ENCODE data around the gene TPX2.

Gene TPX2

DNA sequence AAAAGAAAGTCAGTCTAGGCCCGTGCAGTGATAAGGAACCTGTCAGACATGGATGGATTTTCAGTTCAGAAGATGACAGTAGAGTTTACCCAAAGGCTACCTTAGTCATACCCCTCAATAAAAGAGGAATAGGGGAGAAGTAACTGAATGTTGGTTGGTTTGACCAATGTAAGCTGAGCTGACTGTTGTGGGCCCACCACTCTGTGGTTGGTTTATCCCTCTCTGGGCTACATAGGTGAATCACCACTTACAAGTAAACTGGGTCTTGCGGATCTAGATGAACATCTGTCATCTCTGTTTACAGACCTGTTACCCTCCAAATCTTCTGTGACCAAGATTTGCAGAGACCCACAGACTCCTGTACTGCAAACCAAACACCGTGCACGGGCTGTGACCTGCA lies 42.9 kb downstream of the TPX2 start:
- Histone ChIP-seq H4K20me1 (ENCODE audit: low read depth, low read length) (no peaks in the 10 kb centered on the region), H3K9me3 (ENCODE audit: insufficient read depth, low read length) (no peaks in the 10 kb centered on the region), H3K27me3 (ENCODE audit: low read length) (no peaks in the 10 kb centered on the region), H3K36me3 (ENCODE audit: low read length) (peaks cover 57% of the 10 kb centered on the region), H3K4me3 (ENCODE audit: insufficient read depth, low read length, poor library complexity, severe bottlenecking) (no peak overlapping the region), H2AFZ (ENCODE audit: low read depth, low read length, severe bottlenecking) (no peak overlapping the region), H3K79me2 (ENCODE audit: insufficient read depth, low read length) (no peaks in the 10 kb centered on the region; the same call in 1 of the 2 replicates), H3F3A (ENCODE audit: insufficient read depth) (no peaks in the 10 kb centered on the region), H3K4me2 (ENCODE audit: low read depth, low read length, poor library complexity, severe bottlenecking) (no peak overlapping the region), H3K9ac (ENCODE audit: low read length) (no peak overlapping the region), H3K9me2 (replicated peaks; ENCODE audit: insufficient read depth, low read length) (no peaks in the 10 kb centered on the region), H3K27ac (ENCODE audit: low read depth, low read length) (no peak overlapping the region)
- TF ChIP-seq EZH2phosphoT487 (conservative IDR thresholded peaks at IDR 0.05; ENCODE audit: low read length), result no peak
- TF ChIP-seq, protein P1, sequence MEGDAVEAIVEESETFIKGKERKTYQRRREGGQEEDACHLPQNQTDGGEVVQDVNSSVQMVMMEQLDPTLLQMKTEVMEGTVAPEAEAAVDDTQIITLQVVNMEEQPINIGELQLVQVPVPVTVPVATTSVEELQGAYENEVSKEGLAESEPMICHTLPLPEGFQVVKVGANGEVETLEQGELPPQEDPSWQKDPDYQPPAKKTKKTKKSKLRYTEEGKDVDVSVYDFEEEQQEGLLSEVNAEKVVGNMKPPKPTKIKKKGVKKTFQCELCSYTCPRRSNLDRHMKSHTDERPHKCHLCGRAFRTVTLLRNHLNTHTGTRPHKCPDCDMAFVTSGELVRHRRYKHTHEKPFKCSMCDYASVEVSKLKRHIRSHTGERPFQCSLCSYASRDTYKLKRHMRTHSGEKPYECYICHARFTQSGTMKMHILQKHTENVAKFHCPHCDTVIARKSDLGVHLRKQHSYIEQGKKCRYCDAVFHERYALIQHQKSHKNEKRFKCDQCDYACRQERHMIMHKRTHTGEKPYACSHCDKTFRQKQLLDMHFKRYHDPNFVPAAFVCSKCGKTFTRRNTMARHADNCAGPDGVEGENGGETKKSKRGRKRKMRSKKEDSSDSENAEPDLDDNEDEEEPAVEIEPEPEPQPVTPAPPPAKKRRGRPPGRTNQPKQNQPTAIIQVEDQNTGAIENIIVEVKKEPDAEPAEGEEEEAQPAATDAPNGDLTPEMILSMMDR (IDR thresholded peaks at IDR 0.05; ENCODE audit: insufficient read depth, low read length, poor library complexity, severe bottlenecking), result no peak

DNA sequence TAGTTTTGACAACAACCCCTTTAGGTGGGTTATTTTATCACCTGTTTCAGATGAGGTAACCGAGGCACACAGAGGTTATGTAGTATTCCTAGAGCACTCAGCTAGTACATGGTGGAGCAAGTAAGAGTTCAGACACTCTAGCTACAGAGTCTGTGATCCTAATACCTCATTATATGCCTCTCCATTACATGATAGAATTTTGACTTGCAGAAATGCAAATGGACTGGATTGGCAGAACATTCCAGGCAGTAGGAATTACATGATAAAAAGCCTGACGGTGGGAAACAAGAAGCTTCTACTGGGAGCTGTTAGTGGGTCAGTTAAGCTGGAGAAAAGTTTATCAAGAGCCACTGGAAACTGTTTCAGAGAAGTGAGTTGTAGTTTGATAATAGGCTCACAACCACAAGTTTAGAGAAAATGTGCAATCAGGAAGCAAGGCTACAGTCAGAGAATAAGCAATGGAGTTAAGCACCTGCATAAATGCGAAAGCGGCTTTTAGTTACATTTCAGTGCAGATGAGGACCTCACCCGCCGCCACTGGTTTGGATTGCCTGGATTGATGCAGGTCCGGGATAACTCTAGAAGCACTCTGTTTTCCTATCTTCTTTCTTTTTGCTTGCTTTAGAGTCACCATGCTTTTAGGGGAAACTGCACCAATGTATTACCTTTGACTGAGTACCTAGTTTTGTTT lies 45.4 kb downstream of the TPX2 start:
- H3F3A ChIP-seq (ENCODE audit: insufficient read depth), result peaks cover 2% of the 10 kb centered on the region; the same call in 1 of the 2 replicates
- no peak overlapping the region for H2AFZ ChIP-seq (ENCODE audit: low read depth, low read length, severe bottlenecking)
- no peaks in the 10 kb centered on the region for H3K27me3 ChIP-seq (ENCODE audit: low read length)
- H3K79me2 ChIP-seq (ENCODE audit: insufficient read depth, low read length), result no peaks in the 10 kb centered on the region; the same call in 1 of the 2 replicates
- TF ChIP-seq, protein P1 (IDR thresholded peaks at IDR 0.05; ENCODE audit: insufficient read depth, low read length, poor library complexity, severe bottlenecking), result no peak
- no peak for TF ChIP-seq EZH2phosphoT487 (conservative IDR thresholded peaks at IDR 0.05; ENCODE audit: low read length)
- no peaks in the 10 kb centered on the region; the same call in 1 of the 2 replicates for H4K20me1 ChIP-seq (ENCODE audit: low read depth, low read length)
- no peak overlapping the region for H3K27ac ChIP-seq (ENCODE audit: low read depth, low read length)
- H3K9ac ChIP-seq (ENCODE audit: low read length), result no peak overlapping the region
- peaks cover 43% of the 10 kb centered on the region; the same call in 1 of the 2 replicates for H3K36me3 ChIP-seq (ENCODE audit: low read length)
- no peak overlapping the region for H3K4me2 ChIP-seq (ENCODE audit: low read depth, low read length, poor library complexity, severe bottlenecking)
- no peaks in the 10 kb centered on the region for H3K9me2 ChIP-seq (replicated peaks; ENCODE audit: insufficient read depth, low read length)
- H3K9me3 ChIP-seq (ENCODE audit: insufficient read depth, low read length), result no peaks in the 10 kb centered on the region
- no peak overlapping the region for H3K4me3 ChIP-seq (ENCODE audit: insufficient read depth, low read length, poor library complexity, severe bottlenecking)

DNA sequence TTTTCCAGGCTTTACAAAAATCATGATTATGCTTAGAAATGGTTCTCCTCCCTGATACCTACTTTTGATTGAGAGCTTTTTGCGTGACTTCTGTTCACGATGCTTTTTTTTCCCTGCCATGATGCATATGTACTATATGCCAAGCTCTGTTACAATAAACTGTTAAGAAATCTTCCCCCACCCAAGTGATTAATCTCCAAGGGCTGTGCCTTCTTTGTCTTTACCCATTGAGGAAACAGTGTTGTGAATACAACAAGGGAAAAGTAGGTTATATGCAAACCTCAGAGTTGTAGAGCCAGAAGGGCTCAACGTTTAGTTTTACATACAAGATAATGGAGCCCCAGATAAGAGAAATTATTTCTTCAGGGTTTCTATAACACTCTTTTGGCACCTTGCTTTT lies 46.0 kb downstream of the TPX2 start:
- no peak overlapping the region for H3K27ac ChIP-seq (ENCODE audit: low read depth, low read length)
- TF ChIP-seq EZH2phosphoT487 (conservative IDR thresholded peaks at IDR 0.05; ENCODE audit: low read length), result no peak
- TF ChIP-seq, protein P1 (IDR thresholded peaks at IDR 0.05; ENCODE audit: insufficient read depth, low read length, poor library complexity, severe bottlenecking), result no peak
- H4K20me1 ChIP-seq (ENCODE audit: low read depth, low read length), result no peaks in the 10 kb centered on the region; the same call in 1 of the 2 replicates
- no peak overlapping the region for H3K4me3 ChIP-seq (ENCODE audit: insufficient read depth, low read length, poor library complexity, severe bottlenecking)
- H3K36me3 ChIP-seq (ENCODE audit: low read length), result peaks cover 42% of the 10 kb centered on the region
- H3F3A ChIP-seq (ENCODE audit: insufficient read depth), result peaks cover 7% of the 10 kb centered on the region; the same call in 1 of the 2 replicates
- no peak overlapping the region for H3K9ac ChIP-seq (ENCODE audit: low read length)
- no peaks in the 10 kb centered on the region; the same call in 1 of the 2 replicates for H3K79me2 ChIP-seq (ENCODE audit: insufficient read depth, low read length)
- no peak overlapping the region for H3K4me2 ChIP-seq (ENCODE audit: low read depth, low read length, poor library complexity, severe bottlenecking)
- no peak overlapping the region for H2AFZ ChIP-seq (ENCODE audit: low read depth, low read length, severe bottlenecking)
- no peaks in the 10 kb centered on the region for H3K9me3 ChIP-seq (ENCODE audit: insufficient read depth, low read length)
- no peaks in the 10 kb centered on the region for H3K9me2 ChIP-seq (replicated peaks; ENCODE audit: insufficient read depth, low read length)
- no peaks in the 10 kb centered on the region for H3K27me3 ChIP-seq (ENCODE audit: low read length)
